GM08714 (cell line): ENCODE results near the gene ZNF32.
A peak's percentile ranks its signal among the peaks of the same experiment; 100 is the strongest.

Experiments used
- H3K4me3 ChIP-seq: fragments of 200-500 bp; sonication (Bioruptor generic); 2 replicates; pipeline ENCODE4 v1.5.1; 2014; ENCODE audit warnings: mild to moderate bottlenecking, low read length, inconsistent platforms
- ZNF274 ChIP-seq: IDR thresholded peaks from 2 replicates; pipeline ENCODE4 v1.6.1; 2012; ENCODE audit warnings: mild to moderate bottlenecking, low read depth, low read length

ZNF32 gene

GRCh38 chr10:43648398-43649184, at the start of gene ZNF32:
ZNF32 (minus strand) TSS chr10:43648881; CDS start chr10:43646133, 2,748 bp downstream.
- H3K4me3 ChIP-seq, result peak within 1 kb of the TSS; percentile 80; the same call in 1 of the 2 replicates
- TF ChIP-seq ZNF274, result no peak

GRCh38 chr10:43698156-43698555, 49.5 kb upstream of the ZNF32 start:
- H3K4me3 ChIP-seq, result no peak overlapping the region
- TF ChIP-seq ZNF274, result no peak

- no peak for TF ChIP-seq ZNF274
These were observed 48.3 kb upstream of the ZNF32 start for GRCh38 chr10:43696909-43697483.

GRCh38 chr10:43695730-43696129, 47.0 kb upstream of the ZNF32 start:
- TF ChIP-seq ZNF274, result no peak
- H3K4me3 ChIP-seq, result no peak overlapping the region

More at GRCh38 chr10:43696909-43697483, 48.3 kb upstream of the ZNF32 start:
- no peak overlapping the region for H3K4me3 ChIP-seq

GRCh38 chr10:43695321-43695720, 46.6 kb upstream of the ZNF32 start:
- no peak overlapping the region for H3K4me3 ChIP-seq
- no peak for TF ChIP-seq ZNF274

GRCh38 chr10:43694526-43694925, 45.8 kb upstream of the ZNF32 start:
- H3K4me3 ChIP-seq, result no peak overlapping the region
- no peak for TF ChIP-seq ZNF274

GRCh38 chr10:43693602-43694001, 44.9 kb upstream of the ZNF32 start:
- no peak overlapping the region for H3K4me3 ChIP-seq
- no peak for TF ChIP-seq ZNF274

GRCh38 chr10:43692051-43692825, 43.6 kb upstream of the ZNF32 start:
- no peak overlapping the region for H3K4me3 ChIP-seq
- TF ChIP-seq ZNF274, result no peak

- TF ChIP-seq ZNF274, result no peak
- H3K4me3 ChIP-seq, result no peak overlapping the region
These were observed 42.8 kb upstream of the ZNF32 start for GRCh38 chr10:43691485-43691884.

GRCh38 chr10:43689955-43690771, 41.5 kb upstream of the ZNF32 start:
- TF ChIP-seq ZNF274, result no peak

GRCh38 chr10:43689618-43689954, 40.9 kb upstream of the ZNF32 start:
- TF ChIP-seq ZNF274, result no peak
- peak overlapping the region; percentile 61; the same call in 1 of the 2 replicates for H3K4me3 ChIP-seq

More at GRCh38 chr10:43689955-43690771, 41.5 kb upstream of the ZNF32 start:
- peak overlapping the region; percentile 61; the same call in 1 of the 2 replicates for H3K4me3 ChIP-seq

- no peak for TF ChIP-seq ZNF274
- no peak overlapping the region for H3K4me3 ChIP-seq
These were observed 40.4 kb upstream of the ZNF32 start for GRCh38 chr10:43689007-43689491.

GRCh38 chr10:43688348-43688892, 39.7 kb upstream of the ZNF32 start:
- no peak for TF ChIP-seq ZNF274

More at GRCh38 chr10:43688348-43688892, 39.7 kb upstream of the ZNF32 start:
- no peak overlapping the region for H3K4me3 ChIP-seq
